ENCODE measurements around the gene TNNT2.

Gene TNNT2

DNA sequence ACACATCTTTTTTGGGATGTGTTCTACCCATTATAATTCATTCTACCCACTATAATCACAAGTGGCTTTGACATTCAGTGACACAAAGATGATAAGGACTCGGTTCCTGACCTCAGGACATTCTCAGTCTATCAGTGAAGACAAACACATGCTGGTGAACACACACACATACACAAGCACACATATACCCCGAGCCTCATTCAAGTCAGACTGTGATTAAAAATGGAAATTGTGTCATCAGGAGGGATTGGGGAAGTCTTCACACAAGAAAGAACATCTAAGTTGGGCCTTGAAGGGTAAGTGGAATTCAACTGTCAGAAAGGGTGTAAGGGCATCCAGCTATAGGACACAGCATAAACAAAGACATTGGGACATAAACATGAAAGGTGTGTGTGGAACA lies 24.2 kb upstream of the TNNT2 start:
- DNase-seq: no peak

DNA sequence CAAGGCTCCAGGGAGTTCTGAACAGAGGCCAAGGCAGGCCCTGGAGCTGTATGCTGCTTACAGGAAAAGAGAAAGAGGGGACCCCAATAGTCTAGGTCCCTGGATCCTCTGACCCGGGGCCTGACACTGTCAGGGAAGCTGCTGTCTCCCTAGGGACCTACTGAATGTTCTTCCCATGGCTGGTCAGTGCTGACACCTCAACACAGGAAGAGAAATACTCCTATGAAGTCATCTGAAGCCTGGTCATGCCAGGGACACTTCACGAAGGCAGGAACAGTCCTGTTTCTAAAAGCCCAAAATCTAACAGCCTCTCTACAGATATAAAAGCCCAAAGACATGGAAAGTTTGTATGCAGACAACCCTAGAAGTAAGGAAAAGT lies 23.4 kb upstream of the TNNT2 start:
- DNase-seq: no peak

DNA sequence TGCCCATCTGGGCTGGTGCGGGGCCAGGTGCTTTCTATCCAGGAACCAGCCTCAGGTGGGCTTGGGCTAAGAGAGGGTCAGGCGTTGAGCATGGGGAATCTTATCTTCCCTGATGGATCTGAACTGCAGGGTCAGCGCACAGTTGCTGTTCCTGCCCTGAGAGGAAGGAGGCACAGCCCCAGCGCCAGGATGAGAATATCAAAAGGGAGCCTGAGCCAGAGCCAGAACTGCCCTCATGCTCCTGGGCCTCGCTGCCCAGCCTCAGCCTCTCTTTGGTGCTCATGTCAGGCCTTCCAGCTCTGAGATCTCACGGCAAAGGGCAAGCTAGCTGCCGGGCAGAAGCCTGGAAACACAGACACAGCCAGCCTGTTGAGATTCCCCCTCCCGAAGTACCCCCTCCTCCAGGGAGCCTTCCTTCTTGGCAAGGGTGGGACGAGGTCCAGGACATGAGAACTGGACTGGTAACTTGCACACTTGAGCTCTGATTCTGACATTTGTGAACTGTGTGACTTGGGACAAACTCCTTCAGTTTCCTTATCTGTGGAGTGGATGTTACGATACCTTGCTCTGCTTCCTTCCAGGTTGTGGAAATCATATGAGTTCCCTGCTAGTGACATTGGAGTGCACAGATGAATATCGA lies 22.9 kb upstream of the TNNT2 start:
- no peak for DNase-seq

DNA sequence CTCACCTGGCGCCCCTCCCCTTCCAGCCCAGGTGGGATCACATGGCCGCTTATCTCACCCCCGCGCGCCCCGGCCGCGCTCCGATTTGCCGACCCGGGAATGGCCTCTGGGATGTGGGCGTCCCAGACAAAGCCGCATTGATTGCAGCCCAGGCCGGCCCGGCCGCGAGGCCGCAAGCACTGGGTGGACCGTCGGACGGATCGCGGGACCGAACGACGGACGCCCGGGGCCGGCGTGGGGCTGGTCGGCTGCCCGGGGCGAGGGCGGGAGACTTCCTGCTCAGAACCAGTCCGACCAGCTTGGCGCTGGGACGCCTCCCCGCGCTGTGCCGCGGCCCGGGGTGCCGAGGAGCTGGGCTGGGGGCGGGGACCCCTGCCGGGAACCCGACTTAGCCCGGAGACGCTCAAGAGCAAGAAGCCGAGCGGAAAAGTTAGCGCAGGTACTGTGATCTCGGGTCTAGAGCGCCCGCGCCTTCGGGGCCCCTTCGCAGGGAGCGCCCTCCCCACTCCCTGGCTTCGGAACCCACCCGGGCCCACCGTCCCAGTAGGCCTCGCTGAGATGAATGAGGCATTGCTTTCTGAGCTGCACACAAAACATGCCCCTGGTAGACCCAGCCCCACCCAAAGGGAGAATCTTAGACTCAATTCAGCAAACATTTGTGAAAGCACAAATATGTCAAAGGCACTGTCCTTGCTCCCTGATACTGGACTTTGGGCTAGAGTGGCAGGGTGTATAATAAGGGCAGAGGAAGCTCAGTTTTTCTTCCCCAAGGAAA lies 22.1 kb upstream of the TNNT2 start:
- DNase-seq: no peak

DNA sequence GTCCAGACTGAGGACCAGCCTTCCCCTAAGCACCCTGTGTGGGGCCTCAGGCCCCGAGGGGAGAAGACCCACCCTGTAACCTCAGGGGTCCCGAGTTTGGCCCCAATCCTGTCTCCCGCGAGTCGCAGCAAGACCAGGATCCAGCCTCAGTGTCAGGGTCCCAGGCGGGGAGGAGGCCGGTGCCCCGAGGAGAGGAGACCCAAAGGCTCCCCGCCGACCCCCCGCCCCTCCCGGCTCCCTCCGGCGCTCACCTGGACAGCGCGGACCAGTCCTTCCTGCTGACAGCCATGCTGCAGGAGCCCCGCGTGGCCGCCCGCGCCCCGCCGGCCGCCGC lies 21.5 kb upstream of the TNNT2 start, which contains the start of gene LAD1:
Gene LAD1, minus strand, starts transcription at position 307 of the 334 bp plus-strand sequence. Its CDS starts 18 bp downstream, at position 289.
- DNase-seq: no peak

DNA sequence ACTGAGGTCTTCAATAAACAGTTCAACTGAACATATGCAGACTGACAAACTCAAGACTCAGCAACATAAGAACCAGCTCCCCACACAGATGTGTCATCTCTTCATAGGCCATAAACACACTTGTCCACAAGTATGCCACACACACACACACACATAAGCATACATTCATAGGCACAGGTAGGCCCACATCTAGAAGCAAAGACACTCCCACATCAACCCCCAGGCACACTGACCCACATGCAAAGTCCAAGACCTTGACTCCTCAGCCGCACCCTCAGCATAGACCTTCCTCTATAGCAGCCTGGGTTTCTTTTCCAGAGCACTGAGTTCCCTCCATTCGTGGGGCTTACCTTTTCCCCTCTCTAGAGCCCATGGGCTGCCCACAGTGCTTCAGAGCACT lies 20.2 kb upstream of the TNNT2 start:
- no peak for DNase-seq

DNA sequence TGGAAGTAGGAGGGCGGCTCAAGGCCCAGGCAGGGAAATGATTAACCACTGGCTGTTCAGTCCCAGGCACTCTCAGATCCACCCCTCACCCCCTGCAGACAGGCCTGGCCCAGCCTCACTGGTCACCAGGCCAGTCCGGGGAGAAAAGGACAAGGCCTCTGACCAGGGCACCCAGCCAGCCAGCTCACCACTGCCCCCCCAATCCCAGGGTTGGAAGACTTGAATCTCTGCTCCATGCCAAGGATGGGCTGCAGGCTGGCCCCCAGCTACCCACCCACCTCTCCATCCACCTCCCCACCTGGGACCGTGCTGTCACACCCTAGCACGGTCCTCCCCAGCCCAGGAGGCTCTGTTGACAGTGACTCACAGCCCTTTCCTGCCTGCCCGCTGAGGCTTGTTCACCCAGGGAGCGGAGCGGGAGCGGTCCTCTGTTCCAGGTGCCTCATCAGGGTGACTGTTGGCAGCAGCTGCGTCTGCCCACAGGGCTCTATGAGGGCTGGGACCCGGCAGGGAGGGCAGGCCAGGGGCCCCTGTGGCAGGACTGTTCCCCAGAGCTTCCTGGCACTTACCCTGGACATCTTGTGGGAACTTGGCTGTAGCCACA lies 19.5 kb upstream of the TNNT2 start:
- DNase-seq: no peak

DNA sequence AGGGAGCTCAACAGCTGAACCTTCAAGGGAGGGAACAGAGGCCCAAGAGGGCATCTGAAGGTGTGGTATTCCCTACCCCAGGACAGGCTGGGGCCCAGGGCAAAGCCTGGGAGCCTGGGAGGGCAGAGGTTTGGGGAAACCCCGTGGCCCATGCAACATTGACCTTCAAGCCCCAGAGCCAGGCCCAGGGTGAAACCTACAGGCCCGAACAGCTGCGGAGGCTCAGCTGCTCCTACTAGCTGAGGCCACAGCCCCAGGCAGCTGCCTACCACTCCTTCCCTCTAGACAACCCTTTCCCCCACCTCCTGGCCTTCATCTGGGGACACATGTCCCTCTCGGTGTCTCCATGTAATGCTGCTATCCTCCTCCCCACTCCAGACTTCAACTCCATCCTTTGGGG lies 18.5 kb upstream of the TNNT2 start:
- DNase-seq: no peak

DNA sequence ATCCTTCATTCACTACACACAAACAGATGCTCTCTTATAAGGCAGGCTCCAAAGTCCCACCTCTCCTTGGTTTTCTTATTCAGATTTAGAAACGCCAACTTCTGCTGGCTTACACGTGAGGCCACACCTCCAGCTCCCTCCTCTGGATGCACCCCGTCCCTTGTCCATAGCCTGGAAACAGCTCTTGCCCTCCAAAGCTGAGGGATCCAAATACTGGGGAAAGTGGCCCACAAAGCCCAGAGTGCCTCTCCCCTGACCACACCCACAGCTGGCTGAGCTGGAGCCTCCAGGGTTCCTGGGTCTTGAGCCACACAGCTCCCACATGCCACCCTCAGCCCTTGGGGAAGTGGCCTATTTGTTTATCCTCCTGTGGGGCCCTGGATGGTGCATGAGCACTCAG lies 17.1 kb upstream of the TNNT2 start:
- DNase-seq: no peak

DNA sequence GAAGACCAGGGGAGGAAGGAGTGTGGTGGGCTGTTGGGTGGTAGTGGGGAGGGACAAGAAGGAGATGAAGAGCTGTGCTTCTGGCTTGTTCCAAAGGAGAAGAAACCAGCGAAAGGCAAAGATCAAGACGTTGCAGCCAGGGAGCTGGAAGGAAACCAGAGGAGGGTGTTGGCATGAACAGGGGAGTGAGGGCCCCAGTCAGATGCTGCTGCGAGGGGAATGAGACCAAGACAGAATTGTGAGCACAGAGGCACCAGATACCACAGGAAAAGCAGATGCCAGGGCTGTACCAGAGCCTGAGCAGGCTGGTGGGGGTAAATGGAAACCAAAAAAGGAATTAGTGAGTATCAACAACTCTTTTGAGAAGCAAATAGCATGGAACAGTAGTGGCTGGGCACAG lies 15.6 kb upstream of the TNNT2 start:
- DNase-seq: no peak

DNA sequence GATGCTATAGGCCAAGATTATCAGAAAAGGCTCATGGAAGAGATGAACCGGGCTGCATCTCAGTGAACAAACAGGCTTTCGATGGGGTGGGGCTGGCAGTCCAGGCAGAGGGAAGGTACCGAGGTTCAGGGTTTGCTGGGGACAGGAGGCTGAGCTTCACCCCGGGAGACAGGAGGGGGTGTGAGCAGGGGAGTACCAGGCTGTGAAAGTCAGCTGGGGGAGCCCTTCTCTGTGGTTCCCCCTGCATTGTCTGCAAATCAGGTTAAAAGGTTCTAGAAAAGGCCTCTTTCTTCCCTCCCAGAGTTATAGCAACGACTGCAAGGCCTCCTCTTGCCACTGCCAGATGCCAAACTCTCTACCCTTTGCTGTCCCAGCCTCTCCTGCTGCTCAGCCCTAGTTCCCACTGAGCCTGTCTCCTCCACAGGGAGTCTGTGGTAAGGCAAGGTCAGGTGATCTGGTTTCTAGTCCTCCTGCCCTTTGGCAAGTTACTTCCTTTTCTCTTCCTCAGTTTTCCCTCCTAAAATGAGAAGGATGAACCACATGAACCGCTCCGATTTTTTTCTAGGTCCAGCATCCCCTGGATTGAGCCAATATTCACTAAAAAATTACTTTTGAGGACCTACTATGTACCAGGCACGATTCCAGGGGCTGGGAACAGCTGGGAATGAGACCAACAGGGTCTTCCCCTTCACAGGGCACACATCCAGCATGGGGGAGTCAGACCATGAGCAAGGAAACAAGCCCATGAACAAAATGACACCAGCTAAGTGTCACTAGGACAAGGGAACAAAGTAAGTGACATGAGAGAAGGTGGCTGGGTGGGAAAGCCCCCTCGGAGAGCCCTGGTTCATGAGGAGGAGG lies 14.4 kb upstream of the TNNT2 start:
- no peak for DNase-seq

DNA sequence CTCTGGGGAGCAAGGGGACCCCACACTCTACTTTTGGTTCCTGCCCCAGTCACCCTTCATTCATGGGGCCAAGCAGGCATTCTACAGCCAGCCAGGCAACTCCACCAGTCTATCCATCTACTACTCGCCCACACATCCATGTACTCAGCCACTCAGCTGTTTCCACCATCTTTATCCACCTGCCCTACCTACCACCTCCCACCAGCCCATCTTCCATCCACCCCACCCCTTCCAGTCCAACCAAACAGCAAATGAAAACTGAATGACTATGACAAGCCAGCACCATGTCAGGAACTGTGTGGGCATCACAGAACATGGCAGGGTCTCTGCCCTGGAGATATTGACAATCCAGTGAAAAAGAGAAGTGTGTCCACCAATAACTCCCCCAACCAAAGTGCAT lies 13.7 kb upstream of the TNNT2 start:
- no peak for DNase-seq

DNA sequence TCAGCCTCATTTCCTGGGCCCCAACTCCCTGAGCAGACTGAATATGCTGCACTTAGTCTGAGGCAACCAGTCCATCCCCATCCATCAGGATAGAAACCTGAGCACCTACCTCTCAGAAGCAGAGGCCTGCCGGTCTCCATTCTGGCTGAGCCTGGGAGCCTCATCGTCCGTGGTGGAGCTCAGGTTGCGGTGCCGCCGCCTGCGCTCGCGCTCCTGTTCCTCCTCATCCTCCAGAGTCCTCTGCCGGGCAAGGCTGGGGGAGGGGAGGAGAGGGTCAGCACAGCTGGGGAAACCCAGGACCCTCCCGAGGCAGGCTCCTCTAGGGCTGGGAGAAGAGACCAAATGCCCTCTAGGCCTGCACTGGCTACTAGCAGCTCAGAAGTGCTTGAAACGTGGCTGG lies 11.6 kb upstream of the TNNT2 start:
- no peak for DNase-seq

DNA sequence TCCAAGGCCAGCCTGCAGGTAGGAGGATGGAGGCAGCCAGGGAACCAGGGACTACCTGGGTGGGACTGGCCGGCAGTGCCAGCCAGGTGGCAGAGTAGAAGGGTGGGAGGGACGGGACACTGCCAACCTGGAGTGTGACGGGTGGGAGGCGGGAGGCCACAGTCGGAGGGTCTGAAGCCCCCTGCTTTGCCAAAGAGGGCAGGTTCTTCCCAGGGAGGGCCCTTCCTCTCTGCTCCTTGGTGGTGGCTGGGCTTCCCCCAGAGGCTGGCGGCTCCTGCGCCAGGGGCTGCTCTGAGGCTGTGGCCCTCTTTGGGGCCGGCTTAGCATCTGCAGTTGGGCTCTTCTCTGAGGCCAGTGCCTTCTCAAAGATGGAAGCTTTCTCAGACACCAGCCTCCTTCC lies 8.7 kb upstream of the TNNT2 start:
- DNase-seq: no peak

DNA sequence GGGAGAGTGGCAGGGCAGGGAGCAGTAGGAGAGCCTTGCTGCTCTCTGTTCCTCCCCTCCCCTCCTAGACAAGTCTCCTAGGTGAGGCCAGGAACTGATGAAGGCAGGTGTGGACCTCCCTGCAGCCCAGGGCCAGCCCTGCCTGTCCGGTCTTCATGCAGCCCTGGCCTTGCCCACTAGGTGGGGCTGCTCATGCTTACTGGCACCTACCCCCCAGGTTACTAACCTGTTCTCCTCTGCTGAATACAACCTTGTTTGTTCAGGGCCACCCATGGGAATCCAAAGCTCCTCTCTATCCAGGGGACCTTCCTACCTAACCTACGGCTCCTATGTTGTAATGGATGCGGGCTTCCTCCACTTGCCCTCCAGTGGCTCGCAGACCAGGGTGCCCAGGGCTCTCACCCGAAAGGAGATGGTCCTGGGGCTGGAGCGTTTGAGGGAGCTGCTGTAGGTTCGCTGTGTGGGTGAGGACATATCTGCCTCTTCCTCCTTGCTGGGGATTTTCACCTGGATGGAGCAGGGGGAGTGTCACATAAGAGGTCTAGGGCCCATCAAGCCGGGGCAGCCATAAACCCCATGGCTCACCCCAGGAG lies 7.9 kb upstream of the TNNT2 start:
- DNase-seq: no peak

DNA sequence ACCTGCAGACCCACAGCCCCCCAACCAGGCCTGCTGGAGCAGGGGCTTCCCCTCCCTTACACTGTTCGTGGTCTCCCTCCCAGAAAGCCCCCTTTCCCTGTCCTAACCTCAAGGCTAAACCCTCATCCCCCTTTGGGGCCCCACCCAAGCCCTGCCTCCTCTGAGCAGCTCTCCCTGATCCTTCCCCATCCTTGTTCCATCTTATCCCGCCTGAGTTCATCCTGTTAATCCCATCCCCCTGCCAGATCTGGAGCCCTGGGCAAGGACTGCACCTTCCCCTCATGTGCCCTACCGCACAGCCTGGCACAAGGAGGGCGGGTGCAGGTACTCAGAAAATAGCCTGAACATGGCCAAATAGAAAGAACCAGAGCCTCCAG lies 6.9 kb upstream of the TNNT2 start:
- no peak for DNase-seq

DNA sequence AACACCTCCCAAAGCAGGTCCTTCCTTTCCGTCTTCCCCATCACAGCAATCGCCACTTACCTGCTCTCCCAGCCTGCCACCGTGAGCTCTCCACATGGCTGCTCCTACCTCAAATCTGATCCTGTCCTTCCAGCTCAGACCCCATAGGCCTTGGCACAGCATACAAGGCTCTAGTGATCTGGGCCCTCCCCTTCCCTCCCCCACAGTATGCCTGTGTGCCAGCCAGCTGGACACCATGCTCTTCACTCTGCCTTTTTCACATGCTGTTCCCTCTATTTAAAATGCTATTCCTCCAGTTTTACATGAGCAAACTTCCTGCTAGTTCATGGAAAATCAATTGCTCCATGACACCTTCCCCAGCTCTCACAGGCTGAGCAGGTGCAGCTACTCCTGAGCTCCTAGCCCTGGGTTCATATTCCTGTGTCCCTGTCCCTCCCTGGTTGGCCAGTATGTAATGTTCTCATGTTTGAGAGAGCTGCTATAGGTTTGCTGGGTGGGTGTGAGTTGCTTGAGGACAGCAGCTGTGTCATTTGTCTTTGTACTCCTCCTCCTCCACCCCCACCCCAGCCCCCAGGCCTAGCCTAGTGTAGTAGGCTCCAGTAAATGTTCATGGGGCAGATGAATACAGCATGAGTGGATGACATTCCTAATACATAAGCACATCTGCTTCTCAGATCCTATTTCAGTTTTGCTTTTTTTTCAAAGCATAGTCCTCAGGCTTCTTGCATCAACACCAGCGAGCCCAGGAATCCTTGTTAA lies 6.3 kb upstream of the TNNT2 start:
- DNase-seq: no peak

DNA sequence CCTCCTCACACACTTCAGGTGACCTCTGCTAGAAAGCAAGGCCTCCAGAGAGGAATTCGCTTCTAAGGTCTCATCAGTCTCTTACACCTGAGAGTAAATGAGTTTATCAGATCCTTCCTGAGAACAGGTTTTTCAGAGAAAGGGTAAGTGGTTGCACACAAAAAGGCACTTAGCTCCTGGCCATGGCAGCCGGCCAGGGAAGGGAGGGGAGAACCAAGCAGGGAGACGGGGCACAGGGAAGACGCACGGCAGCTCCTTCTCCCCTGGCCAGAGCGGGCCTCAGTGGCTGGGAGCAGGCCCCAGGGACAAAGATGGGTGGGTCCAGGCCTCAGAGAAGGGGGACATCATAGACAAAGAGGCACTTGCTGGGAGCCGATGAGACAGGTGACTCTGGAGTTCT lies 3.6 kb upstream of the TNNT2 start:
- no peak for DNase-seq

DNA sequence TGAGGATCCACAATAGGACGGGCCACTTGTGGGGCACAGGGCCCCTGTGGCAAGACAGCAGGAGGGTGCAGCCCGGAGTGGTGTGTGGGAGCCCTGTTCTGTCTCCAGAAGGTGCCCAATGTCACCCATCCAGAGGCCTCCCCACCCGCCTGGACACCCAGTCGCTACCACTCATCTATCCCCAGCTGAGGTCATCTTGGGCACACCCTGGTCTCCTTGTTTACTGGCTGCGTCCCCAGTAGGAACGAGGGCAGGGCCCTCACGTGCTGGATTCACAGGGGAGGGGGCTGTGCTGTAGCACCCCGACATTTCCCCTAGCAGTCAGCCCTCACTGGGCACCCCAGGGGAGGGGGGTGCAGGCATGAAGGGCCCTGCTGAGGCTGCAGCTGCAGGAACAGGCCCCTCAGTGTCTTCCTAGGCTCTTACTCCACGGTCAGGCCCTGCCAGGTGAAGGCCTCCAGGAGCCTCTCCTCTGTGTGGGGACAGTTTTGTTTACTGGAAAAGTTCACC lies 2.3 kb upstream of the TNNT2 start:
- DNase-seq: no peak

DNA sequence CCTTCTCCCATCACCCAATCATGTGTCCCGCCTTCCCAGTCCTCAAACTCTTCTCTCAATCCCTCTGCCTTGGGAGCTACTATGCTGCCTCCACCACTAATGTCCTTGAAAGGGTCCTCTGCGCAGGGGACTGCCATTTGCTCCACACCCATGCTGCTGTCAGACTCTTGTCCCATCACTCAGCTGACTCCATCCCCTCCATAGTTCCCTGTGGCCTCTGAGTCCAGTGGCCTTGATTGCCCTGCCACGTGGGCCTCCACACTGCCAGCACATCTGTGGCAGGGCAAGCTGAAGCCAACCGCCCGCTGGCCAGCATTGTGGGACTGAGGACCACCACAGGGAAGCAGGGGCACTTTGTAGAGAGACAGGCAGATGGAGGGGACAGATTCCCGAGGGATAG lies 1.3 kb upstream of the TNNT2 start:
- DNase-seq: no peak

DNA sequence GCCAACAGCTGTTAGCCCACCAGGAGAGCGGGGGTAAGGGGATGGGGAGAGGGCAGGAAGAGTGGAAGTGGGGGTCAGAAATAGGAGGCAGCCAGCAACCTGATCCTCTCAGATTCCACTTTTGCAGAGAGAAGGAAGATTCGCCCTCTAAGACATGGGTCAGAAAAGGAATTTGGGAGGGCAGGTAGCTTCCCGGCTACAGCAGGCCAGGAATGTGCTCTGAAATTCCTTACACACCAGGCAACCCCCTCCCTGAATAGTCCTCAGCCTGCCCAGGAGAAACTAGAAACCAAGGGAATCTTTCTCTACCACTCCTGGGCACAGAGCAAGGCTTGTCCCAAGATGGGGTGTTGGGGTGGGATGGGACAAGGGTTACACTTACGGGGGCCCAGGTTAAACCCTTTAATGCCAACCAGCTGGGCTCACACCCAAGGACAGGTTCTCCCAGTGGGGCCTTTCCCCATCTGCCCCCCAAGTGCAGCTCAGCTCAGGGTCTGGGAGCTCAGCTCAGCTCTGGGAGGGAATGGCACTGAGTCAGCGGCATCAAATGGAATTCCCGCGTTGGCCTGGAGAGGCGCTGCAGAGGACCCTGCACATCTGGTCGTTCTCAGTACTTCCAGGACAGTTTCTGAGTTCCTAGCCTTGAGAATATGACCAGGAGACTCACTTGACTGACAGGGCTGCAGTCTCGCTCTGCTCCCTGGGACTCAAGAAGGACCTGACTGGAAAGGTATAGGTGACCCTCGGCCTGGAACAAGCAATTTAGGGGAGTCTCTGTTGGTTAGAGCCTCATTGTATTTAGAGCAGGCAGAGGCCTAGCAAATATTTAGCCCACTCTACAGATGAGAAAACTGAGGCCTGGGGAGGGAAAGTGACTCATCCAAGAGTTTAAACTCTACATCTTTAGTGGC lies 761 bp downstream of the TNNT2 start:
- no peak for DNase-seq

All from cerebellar nuclear complex (tissue), 1 donor.